Astrocyte of the cerebellum (primary cell): Measurements from ENCODE around the gene OPTC.

Experiments used
- DNase-seq: peaks from one replicate; pipeline ENCODE4 v3.0.0-alpha.2; 2011; ENCODE audit warnings: low read depth
- H3K4me3 ChIP-seq: 2 replicates; pipeline ENCODE4 v1.5.1; 2011; ENCODE audit warnings: mild to moderate bottlenecking, low read depth, low read length, moderate library complexity
- CTCF ChIP-seq: IDR thresholded peaks from 2 replicates; pipeline ENCODE4 v1.5.1; 2012; ENCODE audit warnings: low read length, low read depth, moderate library complexity, mild to moderate bottlenecking; ENCODE audit errors: missing control alignments
- in situ Hi-C: cut with HindIII; loops from 2 replicates; pipeline ENCODE4 v1.10.0; 2017; ENCODE audit warnings: low sequenced_read_pairs

Gene OPTC

GRCh38 chr1:203451836-203452784 is 41.8 kb upstream of the OPTC start:
- in situ Hi-C loops = no loop called here
- no peak for DNase-seq
- H3K4me3 ChIP-seq = no peak overlapping the region
- TF ChIP-seq CTCF = no peak

DNA sequence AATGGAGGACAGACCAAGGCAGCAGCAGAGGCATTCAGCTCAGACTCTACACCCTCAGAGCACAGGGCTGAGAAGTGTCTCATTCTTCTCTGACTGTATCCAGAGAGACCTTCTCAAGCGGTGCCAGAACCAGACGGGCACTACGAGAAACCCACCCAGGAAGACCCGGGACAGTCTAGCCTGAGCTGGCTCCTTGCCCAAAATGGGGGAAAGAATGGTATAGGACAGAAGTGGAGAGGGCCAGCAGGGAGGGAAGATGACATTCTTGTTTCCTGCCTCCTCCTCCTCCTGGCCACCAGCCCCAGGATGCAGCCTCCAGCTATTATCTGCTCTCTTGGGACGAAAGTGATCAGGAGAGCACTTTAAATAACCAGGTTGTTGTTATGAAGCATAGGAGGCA is 40.9 kb upstream of the OPTC start:
- no peak overlapping the region for H3K4me3 ChIP-seq
- in situ Hi-C loops = no loop called here
- no peak for DNase-seq
- no peak for TF ChIP-seq CTCF

- in situ Hi-C loops = no loop called here
- no peak for TF ChIP-seq CTCF
- H3K4me3 ChIP-seq = no peak overlapping the region
- no peak for DNase-seq
Observed at GRCh38 chr1:203453616-203454015, 40.3 kb upstream of the OPTC start.

DNA sequence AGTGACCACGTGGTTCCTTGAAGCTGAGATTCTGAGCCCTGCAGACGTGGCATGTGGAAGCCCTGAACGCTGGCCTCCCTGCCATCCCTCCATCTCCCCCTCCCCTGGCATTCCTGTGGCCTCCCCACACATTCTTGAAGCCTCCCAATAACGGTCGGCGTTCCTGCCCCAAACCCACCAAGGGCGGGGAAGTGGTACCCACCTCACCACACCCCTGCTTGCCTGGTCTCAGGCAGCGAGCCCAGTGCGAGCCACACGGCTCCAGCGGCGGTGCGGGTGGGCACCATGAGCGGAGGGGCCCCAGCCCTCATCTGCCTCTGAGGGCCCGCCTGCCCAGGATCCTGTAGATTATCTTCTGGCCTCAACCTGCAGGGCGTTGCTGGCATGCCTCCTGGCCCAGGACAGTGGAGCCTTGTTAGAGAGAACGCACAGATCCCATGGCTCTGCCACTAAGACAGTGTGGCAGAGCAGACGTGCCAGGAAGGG is 38.9 kb upstream of the OPTC start:
- H3K4me3 ChIP-seq = no peak overlapping the region
- no peak for TF ChIP-seq CTCF
- in situ Hi-C loops = no loop called here
- DNase-seq = no peak

DNA sequence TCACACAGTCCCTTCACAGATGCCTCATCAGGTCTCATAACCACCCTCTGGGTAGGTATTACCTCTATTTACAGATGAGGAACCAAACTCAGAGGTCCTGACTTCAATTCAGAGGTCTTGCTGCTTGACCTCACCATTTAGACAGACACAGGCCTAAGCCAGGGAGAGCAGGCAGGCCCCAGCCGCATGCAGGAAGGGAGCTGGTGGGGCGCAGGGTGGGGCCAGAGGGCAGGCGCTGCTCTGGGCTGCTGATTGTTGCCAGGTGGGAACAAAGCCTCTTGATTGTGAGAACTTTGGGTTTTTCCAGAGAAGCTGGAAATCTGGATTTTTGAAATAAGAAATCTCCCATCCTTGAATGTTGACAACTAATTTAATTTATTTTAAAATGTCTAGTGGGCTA is 38.2 kb upstream of the OPTC start:
- H3K4me3 ChIP-seq = no peak overlapping the region
- no peak for TF ChIP-seq CTCF
- DNase-seq = no peak
- in situ Hi-C loops = no loop called here

DNA sequence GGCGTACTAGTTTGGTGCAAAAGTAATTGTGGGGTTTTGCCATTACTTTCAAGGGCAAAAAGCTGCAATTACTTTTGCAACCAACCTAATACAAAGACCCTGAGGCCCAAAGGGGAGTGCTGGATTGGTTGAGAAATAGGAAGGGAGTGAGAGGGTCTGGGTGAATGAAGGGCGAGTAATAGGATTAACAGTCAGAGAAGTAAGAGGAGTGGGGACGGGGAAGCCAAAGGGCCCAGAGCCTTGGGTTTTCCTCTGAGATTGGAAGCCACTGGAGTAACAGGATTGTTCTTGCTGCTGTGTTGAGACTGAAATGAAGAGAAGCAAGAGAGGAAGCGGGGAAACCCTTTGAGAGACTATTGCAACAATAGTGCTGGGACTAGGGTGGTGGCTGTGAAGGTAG is 37.4 kb upstream of the OPTC start:
- in situ Hi-C loops = no loop called here
- H3K4me3 ChIP-seq = no peak overlapping the region
- no peak for DNase-seq
- no peak for TF ChIP-seq CTCF
